Endodermal cell (in vitro differentiated cells): Measurements from ENCODE around the gene MPRIP. TPM values are rescaled to one million over a fixed set of nuclear protein-coding genes. Genes with fewer than 3 reads are reported as not detected.

ENCODE experiments used
- DNase-seq: peaks from one replicate; pipeline ENCODE4 v3.0.0-alpha.2; 2017
- H3K27ac ChIP-seq: 2 replicates; pipeline ENCODE4 v1.5.1; 2013; ENCODE audit warnings: mild to moderate bottlenecking, low read depth, low read length, moderate library complexity
- H3K27me3 ChIP-seq: 2 replicates; pipeline ENCODE4 v1.6.1; 2013; ENCODE audit warnings: mild to moderate bottlenecking, low read length, moderate library complexity; ENCODE audit not compliant: insufficient read depth, control insufficient read depth, poor library complexity, severe bottlenecking
- H3K36me3 ChIP-seq: 2 replicates; pipeline ENCODE4 v1.7.0; 2013; ENCODE audit warnings: mild to moderate bottlenecking, low read length, moderate library complexity; ENCODE audit not compliant: control insufficient read depth, insufficient read depth
- H3K4me1 ChIP-seq: one replicate; pipeline ENCODE4 v1.7.0; 2013; ENCODE audit warnings: low read length; ENCODE audit not compliant: control insufficient read depth, insufficient read depth
- H3K4me3 ChIP-seq: 2 replicates; pipeline ENCODE4 v1.5.1; 2013; ENCODE audit warnings: mild to moderate bottlenecking, low read length, moderate library complexity
- H3K9ac ChIP-seq: 2 replicates; pipeline ENCODE4 v1.6.1; 2013; ENCODE audit warnings: mild to moderate bottlenecking, low read length, moderate library complexity; ENCODE audit not compliant: poor library complexity, severe bottlenecking; ENCODE audit errors: extremely low read depth
- H3K9me3 ChIP-seq: 2 replicates; pipeline ENCODE4 v1.6.1; 2013; ENCODE audit warnings: mild to moderate bottlenecking, low read length, moderate library complexity; ENCODE audit not compliant: control insufficient read depth
- H3K27ac Mint-ChIP-seq: 2 replicates; pipeline ENCODE4 v1.8.0; 2020; ENCODE audit warnings: mixed read lengths
- H3K27me3 Mint-ChIP-seq: 2 replicates; pipeline ENCODE4 v1.8.0; 2021; ENCODE audit warnings: mild to moderate bottlenecking, mixed read lengths; ENCODE audit not compliant: insufficient read depth
- H3K36me3 Mint-ChIP-seq: 2 replicates; pipeline ENCODE4 v1.8.0; 2020; ENCODE audit warnings: low read depth, mixed read lengths
- H3K4me1 Mint-ChIP-seq: 2 replicates; pipeline ENCODE4 v1.8.0; 2020; ENCODE audit warnings: mixed read lengths
- H3K4me3 Mint-ChIP-seq: 2 replicates; pipeline ENCODE4 v1.8.0; 2020; ENCODE audit warnings: mild to moderate bottlenecking, moderate library complexity, mixed read lengths
- H3K9me3 Mint-ChIP-seq: 2 replicates; pipeline ENCODE4 v1.8.0; 2020; ENCODE audit warnings: mild to moderate bottlenecking, mixed read lengths
- whole genome bisulfite sequencing, 2 experiments: methylation state at CpG; one replicate each; pipeline versions ENCODE4 v1.1.5 to v1.1.7; 2013; ENCODE audit warnings: missing lambda C conversion rate in 2 of 2, mixed read lengths in 1 of 2; ENCODE audit not compliant: insufficient coverage in 1 of 2, insufficient read length in 1 of 2; 5-methylcytosine and 5-hydroxymethylcytosine counted together
- total RNA-seq, 2 donors: library from RNA; stranded (reverse); fragmentation: NEBNext Ultra II Directional in 1 of 2; extraction: Animal tissue kit (Norgen Biotek cat#: 25700) in 1 of 2; gene quantifications; 2 replicates in 1 of 2; 3 replicates in 1 of 2; pipeline ENCODE4 v1.2.1, GENCODE V29; 2021
- TF ChIP-seq, protein P1 (sequence below): fragments of 200-600 bp; sonication (generic); conservative IDR thresholded peaks from 2 replicates; pipeline ENCODE4 v1.5.0; 2021; ENCODE audit warnings: antibody characterized with exemption, mild to moderate bottlenecking

Gene MPRIP
- total RNA-seq, 2 donors from 2014 or later = 154 to 155 TPM

DNA sequence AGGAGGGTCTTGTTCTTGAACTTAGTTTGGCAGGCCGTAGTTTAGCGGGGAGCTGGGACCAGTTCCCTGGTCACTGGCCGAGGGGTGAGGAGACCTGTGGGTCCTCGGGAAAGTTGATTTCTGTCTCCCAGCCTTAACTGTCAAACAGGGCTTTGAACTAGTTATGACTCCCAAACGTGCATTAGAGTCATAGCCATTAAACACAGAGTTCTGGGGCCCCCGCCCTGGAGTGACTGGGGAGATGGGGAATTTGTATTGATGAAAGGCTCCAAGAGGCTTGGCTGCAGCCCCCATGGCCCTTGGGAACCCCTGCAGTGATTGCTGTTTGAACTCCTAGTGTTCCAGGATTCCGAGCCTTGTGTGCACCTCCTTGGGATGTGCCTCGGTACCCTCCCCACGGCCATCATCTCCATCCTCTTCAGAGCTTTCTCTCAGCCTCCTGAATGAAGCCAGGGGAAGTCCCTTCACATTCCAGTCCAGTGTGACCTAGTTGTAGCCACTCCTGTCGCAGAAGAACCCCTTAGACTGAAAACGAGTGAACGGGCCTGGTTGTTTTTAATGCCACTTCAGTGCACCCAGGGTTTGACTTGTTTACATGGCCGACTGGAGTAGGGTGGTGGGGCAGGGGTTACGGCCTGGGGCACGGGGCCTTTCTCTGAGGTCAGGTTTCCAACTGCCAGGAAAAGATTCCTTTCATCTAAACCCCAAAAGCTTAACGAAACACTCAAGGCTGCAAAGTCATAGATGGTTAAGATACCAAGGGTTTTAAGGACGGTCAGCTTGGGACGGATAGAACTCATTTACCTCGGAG lies 1.4 kb downstream of the MPRIP start:
- DNase-seq = peak; percentile 66
- peak overlapping the region; percentile 94 for H3K4me3 ChIP-seq
- Mint-ChIP-seq H3K9me3 (peaks cover 5% of the 10 kb centered on the region), H3K4me1 (peaks cover 37% of the 10 kb centered on the region), H3K27me3 (peaks cover 3% of the 10 kb centered on the region), H3K4me3 (peak overlapping the region; percentile 82), H3K36me3 (peaks cover 8% of the 10 kb centered on the region), H3K27ac (peak overlapping the region; percentile 64)
- peaks cover 17% of the 10 kb centered on the region for H3K4me1 ChIP-seq
- TF ChIP-seq, protein P1, sequence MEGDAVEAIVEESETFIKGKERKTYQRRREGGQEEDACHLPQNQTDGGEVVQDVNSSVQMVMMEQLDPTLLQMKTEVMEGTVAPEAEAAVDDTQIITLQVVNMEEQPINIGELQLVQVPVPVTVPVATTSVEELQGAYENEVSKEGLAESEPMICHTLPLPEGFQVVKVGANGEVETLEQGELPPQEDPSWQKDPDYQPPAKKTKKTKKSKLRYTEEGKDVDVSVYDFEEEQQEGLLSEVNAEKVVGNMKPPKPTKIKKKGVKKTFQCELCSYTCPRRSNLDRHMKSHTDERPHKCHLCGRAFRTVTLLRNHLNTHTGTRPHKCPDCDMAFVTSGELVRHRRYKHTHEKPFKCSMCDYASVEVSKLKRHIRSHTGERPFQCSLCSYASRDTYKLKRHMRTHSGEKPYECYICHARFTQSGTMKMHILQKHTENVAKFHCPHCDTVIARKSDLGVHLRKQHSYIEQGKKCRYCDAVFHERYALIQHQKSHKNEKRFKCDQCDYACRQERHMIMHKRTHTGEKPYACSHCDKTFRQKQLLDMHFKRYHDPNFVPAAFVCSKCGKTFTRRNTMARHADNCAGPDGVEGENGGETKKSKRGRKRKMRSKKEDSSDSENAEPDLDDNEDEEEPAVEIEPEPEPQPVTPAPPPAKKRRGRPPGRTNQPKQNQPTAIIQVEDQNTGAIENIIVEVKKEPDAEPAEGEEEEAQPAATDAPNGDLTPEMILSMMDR = no peak
- WGBS, 2 experiments = 31 to 33% methylated on average over 13 to 19 of the region's 19 CpGs
- peak overlapping the region; percentile 61 for H3K9ac ChIP-seq
- H3K27ac ChIP-seq = no peak overlapping the region
- H3K36me3 ChIP-seq = no peaks in the 10 kb centered on the region
- peaks cover 9% of the 10 kb centered on the region for H3K9me3 ChIP-seq
- no peaks in the 10 kb centered on the region for H3K27me3 ChIP-seq

DNA sequence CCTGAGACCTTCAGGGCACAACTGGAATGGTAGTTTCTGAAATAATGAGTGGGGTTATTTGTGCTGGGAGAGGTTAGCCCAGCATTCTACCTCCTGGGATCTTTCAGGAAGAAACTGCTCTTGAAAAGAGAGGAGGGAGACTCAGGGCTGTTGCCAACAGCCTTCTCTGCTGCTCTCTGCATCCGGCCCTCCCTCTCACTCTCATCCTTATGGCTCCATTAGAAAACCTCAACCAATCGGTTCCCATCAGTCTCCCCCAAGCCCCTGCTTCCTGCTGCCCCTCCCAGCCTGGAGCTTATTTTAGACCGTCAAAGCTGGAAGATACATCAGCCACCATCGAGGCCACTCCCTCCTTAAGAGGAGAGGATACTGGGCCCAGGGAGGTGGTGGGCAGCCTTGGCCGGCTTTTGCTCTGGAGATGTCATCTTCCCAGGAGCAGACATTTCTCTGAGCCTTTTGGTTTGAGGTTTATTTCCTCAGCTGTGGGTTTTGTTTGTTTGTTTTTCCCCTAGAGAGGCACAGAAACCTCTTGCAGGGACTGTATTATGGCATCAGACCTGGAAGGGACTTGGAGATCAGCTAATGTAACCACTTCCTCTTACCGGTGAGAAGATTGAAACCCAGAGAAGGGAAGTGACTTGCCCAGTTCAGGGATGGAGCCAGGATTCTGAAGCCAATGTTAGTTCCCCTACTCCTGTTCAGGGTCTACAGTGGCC lies 2.7 kb downstream of the MPRIP start:
- TF ChIP-seq, protein P1 = no peak
- Histone ChIP-seq H3K9ac (no peak overlapping the region), H3K27ac (no peak overlapping the region), H3K36me3 (no peaks in the 10 kb centered on the region), H3K9me3 (peaks cover 9% of the 10 kb centered on the region), H3K27me3 (no peaks in the 10 kb centered on the region), H3K4me1 (peaks cover 17% of the 10 kb centered on the region), H3K4me3 (peak overlapping the region; percentile 94)
- 61 to 67% methylated on average over 2 to 6 of the region's 6 CpGs for WGBS, 2 experiments
- H3K4me3 Mint-ChIP-seq = peak overlapping the region; percentile 82
- H3K27ac Mint-ChIP-seq = no peak overlapping the region
- H3K9me3 Mint-ChIP-seq = peaks cover 5% of the 10 kb centered on the region
- H3K36me3 Mint-ChIP-seq = peaks cover 8% of the 10 kb centered on the region
- H3K27me3 Mint-ChIP-seq = peaks cover 3% of the 10 kb centered on the region
- H3K4me1 Mint-ChIP-seq = peaks cover 37% of the 10 kb centered on the region
- peak; percentile 58 for DNase-seq

DNA sequence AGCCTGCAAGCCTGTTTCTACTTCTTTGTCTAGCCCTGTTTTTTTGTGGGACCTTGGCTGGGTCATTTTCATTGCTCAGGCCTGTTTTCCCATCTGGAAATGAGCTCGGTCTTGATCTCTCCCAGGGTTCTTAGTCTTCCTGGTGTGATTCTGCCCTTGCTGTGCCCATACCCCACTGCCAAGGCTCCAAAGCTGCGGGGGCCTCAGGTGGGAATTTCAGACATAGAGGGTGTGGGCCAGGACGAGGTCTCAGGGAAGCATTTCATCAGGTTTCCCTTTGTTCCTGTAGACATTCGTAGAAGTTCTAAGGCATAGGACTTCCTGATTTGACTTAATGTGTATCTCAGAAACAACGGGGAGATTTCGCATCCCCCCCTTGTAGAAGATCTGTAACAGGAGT lies 5.8 kb downstream of the MPRIP start:
- no peaks in the 10 kb centered on the region for H3K27me3 Mint-ChIP-seq
- no peak overlapping the region for H3K9ac ChIP-seq
- no peaks in the 10 kb centered on the region for H3K27me3 ChIP-seq
- no peak overlapping the region for H3K4me3 Mint-ChIP-seq
- WGBS, 2 experiments = 95 to 97% methylated on average over 6 of the region's 6 CpGs
- H3K4me3 ChIP-seq = no peak overlapping the region
- peak; percentile 26 for DNase-seq
- TF ChIP-seq, protein P1 = no peak
- peaks cover 30% of the 10 kb centered on the region for H3K4me1 Mint-ChIP-seq
- peaks cover 10% of the 10 kb centered on the region for H3K4me1 ChIP-seq
- H3K9me3 ChIP-seq = peaks cover 9% of the 10 kb centered on the region
- peaks cover 5% of the 10 kb centered on the region for H3K9me3 Mint-ChIP-seq
- H3K36me3 ChIP-seq = no peaks in the 10 kb centered on the region
- peaks cover 8% of the 10 kb centered on the region for H3K36me3 Mint-ChIP-seq
- no peak overlapping the region for H3K27ac Mint-ChIP-seq
- H3K27ac ChIP-seq = no peak overlapping the region
